H1 (cell line): ENCODE data around the gene GPX8. TPM values are rescaled to one million over a fixed set of nuclear protein-coding genes. Genes with fewer than 3 reads are reported as not detected.

Experiments used
- CTCF ChIA-PET: fragments of 300-600 bp; sonication (Branson Sonifier 250); formaldehyde crosslinking; loops from one replicate; lab custom pipeline; 2021; ENCODE audit not compliant: partially characterized antibody; lab: Charles Lee
- POLR2A ChIA-PET: fragments of 300-600 bp; sonication (Branson Sonifier 250); formaldehyde crosslinking; loops from one replicate; lab custom pipeline; 2021; ENCODE audit warnings: inconsistent platforms; ENCODE audit not compliant: partially characterized antibody; lab: Charles Lee
- DNase-seq, 2 experiments: peaks; one replicate each; pipeline versions ENCODE4 v3.0.0 to v3.0.0-alpha.2; 2010 to 2022; ENCODE audit warnings: low spot score in 2 of 2, low read depth in 1 of 2, mixed read lengths in 1 of 2
- FAIRE-seq: peaks from 2 replicates; lab custom pipeline; 2011; peaks lifted over from hg19 to GRCh38; lab: Jason Lieb, UNC
- H2AFZ ChIP-seq: 2 replicates; pipeline ENCODE4 v1.8.1; 2012; ENCODE audit warnings: low read length, inconsistent platforms
- H2AK5ac ChIP-seq: 2 replicates; pipeline ENCODE4 v1.6.1; 2013; ENCODE audit warnings: low read depth, low read length
- H2BK120ac ChIP-seq: replicated peaks from 2 replicates; pipeline ENCODE3; 2013; ENCODE audit warnings: low read depth, low read length, inconsistent platforms
- H2BK12ac ChIP-seq: 2 replicates; pipeline ENCODE4 v1.6.1; 2013; ENCODE audit warnings: low read depth, low read length
- H2BK15ac ChIP-seq: 2 replicates; pipeline ENCODE4 v1.6.1; 2013; ENCODE audit warnings: low read length
- H2BK20ac ChIP-seq: 2 replicates; pipeline ENCODE4 v1.6.1; 2013; ENCODE audit warnings: low read length
- H2BK5ac ChIP-seq: 2 replicates; pipeline ENCODE4 v1.6.1; 2013; ENCODE audit warnings: low read depth, low read length
- H3K14ac ChIP-seq: 2 replicates; pipeline ENCODE4 v1.6.1; 2013; ENCODE audit warnings: inconsistent platforms; ENCODE audit not compliant: insufficient read length
- H3K18ac ChIP-seq: 2 replicates; pipeline ENCODE4 v1.6.1; 2013; ENCODE audit warnings: low read length; ENCODE audit errors: extremely low read depth
- H3K23ac ChIP-seq: 2 replicates; pipeline ENCODE4 v1.6.1; 2013; ENCODE audit warnings: inconsistent platforms; ENCODE audit not compliant: insufficient read length
- H3K23me2 ChIP-seq: 2 replicates; pipeline ENCODE4 v1.6.1; 2013; ENCODE audit warnings: low read depth, low read length
- H3K27ac ChIP-seq: 2 replicates; pipeline ENCODE4 v1.6.1; 2011; ENCODE audit warnings: low read depth, low read length, inconsistent platforms
- H3K27me3 ChIP-seq, 4 experiments: replicated peaks in 1 of 4; 1 replicate in 1 of 4; 2 replicates in 3 of 4; pipeline versions ENCODE4 v1.6.1 to v1.8.1; 2011 to 2013; ENCODE audit warnings: low read length in 3 of 4, mild to moderate bottlenecking in 3 of 4, inconsistent platforms in 2 of 4, mixed read lengths in 2 of 4, moderate library complexity in 1 of 4; ENCODE audit not compliant: control insufficient read depth in 3 of 4, insufficient read depth in 3 of 4; ENCODE audit errors: extremely low read depth in 1 of 4
- H3K36me3 ChIP-seq, 4 experiments: 2 replicates each; pipeline versions ENCODE4 v1.6.1 to v1.8.1; 2011 to 2013; ENCODE audit warnings: mild to moderate bottlenecking in 4 of 4, low read length in 3 of 4, moderate library complexity in 2 of 4, control low read depth in 1 of 4, inconsistent platforms in 1 of 4; ENCODE audit not compliant: insufficient read depth in 4 of 4, control insufficient read depth in 2 of 4
- H3K4ac ChIP-seq: replicated peaks from 2 replicates; pipeline ENCODE3; 2013; ENCODE audit warnings: low read length, low read depth, mixed read lengths, inconsistent platforms; ENCODE audit not compliant: insufficient read length
- H3K4me1 ChIP-seq, 4 experiments: replicated peaks in 1 of 4; 1 replicate in 1 of 4; 2 replicates in 3 of 4; pipeline versions ENCODE4 v1.6.1 to v1.8.1; 2011 to 2013; ENCODE audit warnings: low read length in 3 of 4, inconsistent platforms in 2 of 4, mixed read lengths in 1 of 4; ENCODE audit not compliant: insufficient read depth in 4 of 4, control insufficient read depth in 3 of 4
- H3K4me2 ChIP-seq, 2 experiments: 2 replicates each; pipeline versions ENCODE4 v1.6.1 to v1.8.1; 2011 to 2013; ENCODE audit warnings: low read depth in 2 of 2, low read length in 2 of 2, control low read depth in 1 of 2, inconsistent platforms in 1 of 2, mild to moderate bottlenecking in 1 of 2; ENCODE audit not compliant: insufficient read depth in 1 of 2
- H3K4me3 ChIP-seq, 4 experiments: fragments of 200-600, 300-600 bp in 1 of 4; sonication (generic), shearing (Covaris generic), sonication (Bioruptor Twin) in 1 of 4; 2 replicates each; pipeline versions ENCODE4 v1.5.1 to v1.8.1; 2011 to 2016; ENCODE audit warnings: low read length in 4 of 4, low read depth in 3 of 4, control low read depth in 2 of 4, inconsistent platforms in 2 of 4, mild to moderate bottlenecking in 2 of 4, mixed read lengths in 1 of 4, moderate library complexity in 1 of 4; ENCODE audit not compliant: insufficient read depth in 2 of 4; ENCODE audit errors: extremely low read depth in 1 of 4
- H3K56ac ChIP-seq: replicated peaks from 2 replicates; pipeline ENCODE3; 2013; ENCODE audit warnings: low read depth, mild to moderate bottlenecking, mixed read lengths, low read length, inconsistent platforms; ENCODE audit not compliant: insufficient read length
- H3K79me1 ChIP-seq: 2 replicates; pipeline ENCODE4 v1.6.1; 2013; ENCODE audit warnings: low read depth, low read length, control low read depth
- H3K79me2 ChIP-seq, 2 experiments: 2 replicates each; pipeline versions ENCODE4 v1.6.1 to v1.8.1; 2012 to 2013; ENCODE audit warnings: low read length in 2 of 2, mild to moderate bottlenecking in 2 of 2, inconsistent platforms in 1 of 2; ENCODE audit not compliant: insufficient read depth in 2 of 2, control insufficient read depth in 1 of 2
- H3K9ac ChIP-seq, 4 experiments: replicated peaks in 1 of 4; 1 replicate in 1 of 4; 2 replicates in 3 of 4; pipeline versions ENCODE4 v1.6.1 to v1.8.1; 2011 to 2013; ENCODE audit warnings: low read depth in 3 of 4, low read length in 3 of 4, control low read depth in 2 of 4, mild to moderate bottlenecking in 2 of 4, moderate library complexity in 2 of 4, inconsistent platforms in 1 of 4; ENCODE audit errors: extremely low read depth in 1 of 4
- H3K9me3 ChIP-seq, 2 experiments: 2 replicates each; pipeline versions ENCODE4 v1.6.1 to v1.8.1; 2012 to 2013; ENCODE audit warnings: mild to moderate bottlenecking in 2 of 2, moderate library complexity in 2 of 2, control low read depth in 1 of 2, inconsistent platforms in 1 of 2, low read depth in 1 of 2, low read length in 1 of 2, mixed read lengths in 1 of 2; ENCODE audit not compliant: insufficient read depth in 2 of 2
- H4K20me1 ChIP-seq, 2 experiments: replicated peaks in 1 of 2; 2 replicates each; pipeline versions ENCODE3 to v1.8.1; 2011 to 2013; ENCODE audit warnings: inconsistent platforms in 2 of 2, low read length in 2 of 2, mild to moderate bottlenecking in 1 of 2; ENCODE audit not compliant: insufficient read depth in 2 of 2, control insufficient read depth in 1 of 2
- H4K5ac ChIP-seq: 2 replicates; pipeline ENCODE4 v1.6.1; 2013; ENCODE audit warnings: low read length, low read depth, mixed read lengths, inconsistent platforms; ENCODE audit not compliant: insufficient read length
- H4K8ac ChIP-seq: 2 replicates; pipeline ENCODE4 v1.8.0; 2013; ENCODE audit warnings: mild to moderate bottlenecking, moderate library complexity, low read length, inconsistent platforms; ENCODE audit not compliant: insufficient read depth; ENCODE audit errors: extremely low read depth
- H4K91ac ChIP-seq: replicated peaks from 2 replicates; pipeline ENCODE3; 2013; ENCODE audit warnings: low read length, mixed read lengths, inconsistent platforms; ENCODE audit not compliant: insufficient read length
- ASH2L ChIP-seq: fragments of 200-600, 300-600 bp; sonication (generic); IDR thresholded peaks from one replicate; pipeline ENCODE4 v1.7.1; 2017; ENCODE audit warnings: low read length
- BCL11A ChIP-seq, 2 experiments: IDR thresholded peaks; one replicate each; pipeline ENCODE4 v1.6.1; 2011; ENCODE audit warnings: low read depth in 2 of 2, low read length in 2 of 2, mild to moderate bottlenecking in 2 of 2
- CTBP2 ChIP-seq: IDR thresholded peaks from 2 replicates; pipeline ENCODE4 v1.7.0; 2011; ENCODE audit warnings: borderline replicate concordance, mild to moderate bottlenecking, moderate library complexity, mixed read lengths, low read length; ENCODE audit not compliant: insufficient read depth, insufficient read length
- KDM1A ChIP-seq: fragments of 200-600, 300-600 bp; sonication (generic); IDR thresholded peaks from 2 replicates; pipeline ENCODE4 v1.7.1; 2016; ENCODE audit warnings: mild to moderate bottlenecking, low read length, borderline replicate concordance
- SUZ12 ChIP-seq: fragments of 200-600 bp; sonication (generic); IDR thresholded peaks from 2 replicates; pipeline ENCODE4 v1.6.1; 2012; ENCODE audit warnings: mild to moderate bottlenecking, inconsistent platforms, low read length, moderate library complexity, mixed read lengths
- TBP ChIP-seq: IDR thresholded peaks from 2 replicates; pipeline ENCODE4 v1.6.1; 2011; ENCODE audit warnings: low read depth, low read length, improper control_type of control experiment
- TCF12 ChIP-seq: IDR thresholded peaks from 2 replicates; pipeline ENCODE4 v1.6.1; 2011; ENCODE audit warnings: low read depth, mild to moderate bottlenecking, low read length
- YY1 ChIP-seq: IDR thresholded peaks from 2 replicates; pipeline ENCODE4 v1.6.1; 2011; ENCODE audit warnings: low read depth, mild to moderate bottlenecking, low read length
- WGBS, 2 experiments: shearing (Covaris generic) in 1 of 2; methylation state at CpG; one replicate each; pipeline versions ENCODE4 v1.1.6 to v1.1.7; 2013 to 2015; ENCODE audit warnings: low lambda C conversion rate in 2 of 2, mixed read lengths in 2 of 2, inconsistent platforms in 1 of 2, low coverage in 1 of 2, missing lambda C conversion rate in 1 of 2; ENCODE audit not compliant: insufficient replicate concordance in 2 of 2, insufficient coverage in 1 of 2, insufficient read length in 1 of 2; ENCODE audit errors: extremely low coverage in 1 of 2, missing lambda C conversion rate in 1 of 2; 5-methylcytosine and 5-hydroxymethylcytosine counted together
- polyA plus RNA-seq, 7 experiments: library from polyadenylated mRNA; depleted of rRNA in 3 of 7; stranded (reverse) in 5 of 7; unstranded in 2 of 7; fragments of >200 nt in 5 of 7; fragments of 200-250 nt in 2 of 7; gene quantifications; 1 replicate in 5 of 7; 2 replicates in 1 of 7; 4 replicates in 1 of 7; pipeline versions ENCODE4 v1.2.1 to v1.2.3, GENCODE V29; 2011 to 2013; ENCODE audit warnings: missing spikeins in 2 of 7, mixed read lengths in 2 of 7
- total RNA-seq: library from RNA; stranded (reverse); fragmentation: NEBNext Ultra II Directional; extraction: Animal tissue kit (Norgen Biotek cat#: 25700); gene quantifications from 2 replicates; pipeline ENCODE4 v1.2.1, GENCODE V29; 2021
- TF ChIP-seq, protein P1 (sequence below): IDR thresholded peaks from 2 replicates; pipeline ENCODE4 v1.6.1; 2012; ENCODE audit warnings: low read length, inconsistent platforms

Gene GPX8
- total and polyA plus RNA-seq, 2 of the 8 experiments (the other 6 are each of a cell fraction or from before 2014, with no cell fraction given): 19.5 to 60.4 TPM

DNA sequence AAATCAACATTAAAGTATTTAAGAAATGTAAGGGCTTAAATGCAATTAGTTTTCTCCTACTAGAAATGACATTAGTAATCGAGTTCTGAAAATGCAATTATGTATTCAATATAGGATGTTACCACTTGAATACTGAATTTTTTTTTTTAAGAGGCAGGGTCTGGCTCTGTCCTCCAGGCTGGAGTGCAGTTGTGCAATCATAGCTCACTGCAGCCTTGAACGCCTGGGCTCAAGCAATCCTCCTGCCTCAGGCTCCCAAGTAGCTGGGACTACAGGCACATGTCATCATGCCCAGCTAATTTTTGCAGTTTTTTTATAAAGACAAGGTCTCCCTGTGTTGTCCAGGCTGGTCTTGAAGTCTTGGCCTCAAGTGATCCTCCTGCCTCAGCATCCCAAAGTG lies 11.5 kb downstream of the GPX8 start:
- Histone ChIP-seq H3K27ac (no peak overlapping the region), H3K79me2 (no peaks in the 10 kb centered on the region), H3K79me1 (no peaks in the 10 kb centered on the region), H3K14ac (no peak overlapping the region), H3K4me1 (peaks cover 0 to 8% (median 5%) of the 10 kb centered on the region in 4 experiments; a peak in 4 of 7 replicates), H3K4me3 (no peak overlapping the region), H2BK12ac (no peak overlapping the region), H2AFZ (no peak overlapping the region), H3K18ac (no peak overlapping the region), H3K4me2 (no peak overlapping the region), H3K36me3 (peaks cover 0 to under 1% (median 0%) of the 10 kb centered on the region in 4 experiments; a peak in 1 of 8 replicates), H3K56ac (no peak overlapping the region), H4K8ac (no peak overlapping the region), H2AK5ac (no peak overlapping the region), H2BK5ac (no peak overlapping the region), H2BK20ac (no peak overlapping the region), H3K9me3 (no peaks in the 10 kb centered on the region), H3K27me3 (peaks cover 20 to 40% (median 33%) of the 10 kb centered on the region in 4 experiments), H4K91ac (no peak overlapping the region), H3K9ac (no peak overlapping the region), H3K23me2 (peaks cover 9% of the 10 kb centered on the region), H3K4ac (no peak overlapping the region), H2BK120ac (no peak overlapping the region), H4K20me1 (peaks cover 5 to 9% of the 10 kb centered on the region in 2 experiments), H3K23ac (no peak overlapping the region), H2BK15ac (no peak overlapping the region), H4K5ac (no peak overlapping the region)
- no peak for DNase-seq
- ChIA-PET POLR2A (interaction anchor here (1.2 kb wide), 1 partner anchor 49 kb away, joined by 3 read pairs; no protein-coding TSS in a partner anchor), CTCF (interaction anchor here (0.6 to 9.0 kb wide), 9 partner anchors 10 to 637 kb away, joined by 3 to 143 read pairs (median 4); partner anchors contain the start of genes CCNO, GPX8 and MCIDAS)
- no peak for TF ChIP-seq TCF12
- TF ChIP-seq CTBP2: no peak
- no peak for TF ChIP-seq KDM1A
- TF ChIP-seq, protein P1, sequence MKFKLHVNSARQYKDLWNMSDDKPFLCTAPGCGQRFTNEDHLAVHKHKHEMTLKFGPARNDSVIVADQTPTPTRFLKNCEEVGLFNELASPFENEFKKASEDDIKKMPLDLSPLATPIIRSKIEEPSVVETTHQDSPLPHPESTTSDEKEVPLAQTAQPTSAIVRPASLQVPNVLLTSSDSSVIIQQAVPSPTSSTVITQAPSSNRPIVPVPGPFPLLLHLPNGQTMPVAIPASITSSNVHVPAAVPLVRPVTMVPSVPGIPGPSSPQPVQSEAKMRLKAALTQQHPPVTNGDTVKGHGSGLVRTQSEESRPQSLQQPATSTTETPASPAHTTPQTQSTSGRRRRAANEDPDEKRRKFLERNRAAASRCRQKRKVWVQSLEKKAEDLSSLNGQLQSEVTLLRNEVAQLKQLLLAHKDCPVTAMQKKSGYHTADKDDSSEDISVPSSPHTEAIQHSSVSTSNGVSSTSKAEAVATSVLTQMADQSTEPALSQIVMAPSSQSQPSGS: no peak
- no peak for TF ChIP-seq TBP
- no peak for TF ChIP-seq ASH2L
- TF ChIP-seq SUZ12: no peak
- TF ChIP-seq YY1: no peak
- no peak for TF ChIP-seq BCL11A (IDR thresholded peaks at IDR 0.05; ENCODE audit: low read depth in 2 of 2, low read length in 2 of 2)
- no peak for FAIRE-seq
- WGBS, 2 experiments: 33% methylated on average over 2 of the region's 2 CpGs; no CpG with 5 or more reads in 1 of the 2 experiments
